Left renal pelvis (tissue), 4 donors: ENCODE measurements around the gene CKS1B. TPM values are rescaled to one million over a fixed set of nuclear protein-coding genes. Genes with fewer than 3 reads are reported as not detected.

Source experiments
- polyA plus RNA-seq, 4 donors: library from polyadenylated mRNA; unstranded; fragments of 120-200 nt; gene quantifications; one replicate each; pipeline ENCODE4 v1.2.1, GENCODE V29; 2013; ENCODE audit not compliant: insufficient read length in 4 of 4

Gene CKS1B
- polyA plus RNA-seq, 4 donors: 89.2 to 104 (median 94.2) TPM

Other genes starting within 250 kb of the CKS1B start
- 1 to 10 TPM; 2.3 to 6.3 (median 2.8) TPM for gene KCNN3, start 104.4 kb upstream of the CKS1B start, polyA plus RNA-seq
- gene PMVK, start 38.0 kb upstream of the CKS1B start, polyA plus RNA-seq: 10 to 100 TPM; 25.2 to 40.1 (median 35.4) TPM
- gene PBXIP1, start 18.6 kb upstream of the CKS1B start, polyA plus RNA-seq: 10 to 100 TPM; 66.2 to 76.1 (median 71.1) TPM
- 10 to 100 TPM; 36.8 to 49.7 (median 44.9) TPM for gene PYGO2, start 12.9 kb upstream of the CKS1B start, polyA plus RNA-seq
- gene SHC1, start 3.9 kb upstream of the CKS1B start, polyA plus RNA-seq: 100 to 1,000 TPM in 1 of 4 donors, 10 to 100 TPM in 3; 79.2 to 119 (median 88.0) TPM
- 10 to 100 TPM; 20.4 to 39.1 (median 28.9) TPM for gene FLAD1, start 8.7 kb downstream of the CKS1B start, polyA plus RNA-seq
- gene LENEP, start 18.9 kb downstream of the CKS1B start, polyA plus RNA-seq: under 1 TPM in 3 of 4 donors, not detected in 1; 0.30 to 0.73 (median 0.50) TPM
- 10 to 100 TPM in 3 of 4 donors, 1 to 10 TPM in 1; 3.8 to 19.1 (median 12.4) TPM for gene ZBTB7B, start 28.1 kb downstream of the CKS1B start, polyA plus RNA-seq
- 1 to 10 TPM in 3 of 4 donors, under 1 TPM in 1; 0.78 to 2.7 (median 1.5) TPM for gene DCST2, start 59.1 kb downstream of the CKS1B start, polyA plus RNA-seq
- under 1 TPM; 0.21 to 0.41 (median 0.29) TPM for gene DCST1, start 59.1 kb downstream of the CKS1B start, polyA plus RNA-seq
- gene ADAM15, start 76.6 kb downstream of the CKS1B start, polyA plus RNA-seq: 10 to 100 TPM; 37.6 to 53.1 (median 46.2) TPM
- gene EFNA4, start 89.1 kb downstream of the CKS1B start, polyA plus RNA-seq: 10 to 100 TPM; 19.2 to 24.8 (median 19.5) TPM
- 1 to 10 TPM; 5.7 to 7.8 (median 6.3) TPM for gene EFNA3, start 104.2 kb downstream of the CKS1B start, polyA plus RNA-seq
- gene EFNA1, start 153.2 kb downstream of the CKS1B start, polyA plus RNA-seq: 10 to 100 TPM; 23.7 to 69.5 (median 63.0) TPM
- gene SLC50A1, start 161.2 kb downstream of the CKS1B start, polyA plus RNA-seq: 10 to 100 TPM; 39.6 to 66.6 (median 54.3) TPM
- 10 to 100 TPM; 29.4 to 49.8 (median 31.4) TPM for gene DPM3, start 165.8 kb downstream of the CKS1B start, polyA plus RNA-seq
- gene KRTCAP2, start 198.6 kb downstream of the CKS1B start, polyA plus RNA-seq: 100 to 1,000 TPM; 139 to 182 (median 152) TPM
- 1 to 10 TPM; 2.4 to 6.3 (median 3.2) TPM for gene TRIM46, start 199.2 kb downstream of the CKS1B start, polyA plus RNA-seq
- 10 to 100 TPM; 27.7 to 52.9 (median 46.5) TPM for gene THBS3, start 233.2 kb downstream of the CKS1B start, polyA plus RNA-seq
- 10 to 100 TPM; 26.6 to 49.9 (median 39.6) TPM for gene MTX1, start 234.0 kb downstream of the CKS1B start, polyA plus RNA-seq